ENCODE measurements around the gene TSHZ2.

TSHZ2 gene

DNA sequence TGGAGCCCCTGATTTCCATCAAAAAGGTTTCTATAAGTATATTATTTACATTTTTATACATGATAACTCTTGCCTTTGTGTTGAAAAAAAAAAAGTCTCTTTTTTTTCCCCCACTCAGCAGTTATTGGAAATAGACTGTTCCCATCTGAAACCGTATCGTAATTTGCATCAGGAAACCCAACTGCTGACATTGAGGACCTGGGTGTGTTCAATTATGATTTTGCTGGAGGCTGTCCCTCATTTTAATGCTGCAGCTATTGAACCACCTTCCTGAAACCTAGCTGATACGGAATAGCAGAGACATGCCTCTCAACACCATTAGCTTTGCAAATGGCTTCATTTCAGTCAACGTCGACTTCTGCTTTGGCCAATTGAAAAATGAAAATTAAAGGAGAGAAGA is 522.6 kb downstream of the TSHZ2 start:
- Histone ChIP-seq H3K27me3 (replicated peaks in 2 of 5; ENCODE audit: control insufficient read depth in 4 of 5, insufficient read depth in 5 of 5, low read length in 4 of 5) (peaks cover 0 to 5% (median 0%) of the 10 kb centered on the region in 5 experiments), H3K27ac (ENCODE audit: insufficient read depth in 1 of 2, low read depth in 1 of 2, low read length in 2 of 2, poor library complexity in 1 of 2, severe bottlenecking in 2 of 2) (no peak overlapping the region), H3K9me3 (ENCODE audit: control extremely low read depth in 1 of 5, control insufficient read depth in 4 of 5, insufficient read depth in 2 of 5, low read depth in 1 of 5, low read length in 4 of 5) (no peaks in the 10 kb centered on the region), H3K36me3 (ENCODE audit: control insufficient read depth in 4 of 4, insufficient read depth in 4 of 4, low read length in 3 of 4) (no peaks in the 10 kb centered on the region), H3K4me3 (ENCODE audit: control insufficient read depth in 1 of 7, extremely low read depth in 1 of 7, insufficient read depth in 4 of 7, low read depth in 2 of 7, low read length in 6 of 7) (no peak overlapping the region), H3K4me1 (ENCODE audit: control extremely low read depth in 1 of 4, control insufficient read depth in 4 of 4, insufficient read depth in 4 of 4, low read length in 3 of 4) (no peaks in the 10 kb centered on the region)
- ChIA-PET POLR2A (no interaction called here), CTCF (no interaction called here)
- 100% methylated on average over 3 of the region's 5 CpGs for WGBS (ENCODE audit: insufficient coverage)
- no peak for DNase-seq

- ChIA-PET POLR2A (no interaction called here), CTCF (no interaction called here)
- Histone ChIP-seq H3K36me3 (ENCODE audit: control insufficient read depth in 4 of 4, insufficient read depth in 4 of 4, low read length in 3 of 4) (no peaks in the 10 kb centered on the region), H3K4me3 (ENCODE audit: control insufficient read depth in 1 of 7, extremely low read depth in 1 of 7, insufficient read depth in 4 of 7, low read depth in 2 of 7, low read length in 6 of 7) (no peak overlapping the region), H3K9me3 (ENCODE audit: control extremely low read depth in 1 of 5, control insufficient read depth in 4 of 5, insufficient read depth in 2 of 5, low read depth in 1 of 5, low read length in 4 of 5) (no peaks in the 10 kb centered on the region), H3K4me1 (ENCODE audit: control extremely low read depth in 1 of 4, control insufficient read depth in 4 of 4, insufficient read depth in 4 of 4, low read length in 3 of 4) (no peaks in the 10 kb centered on the region), H3K27me3 (replicated peaks in 2 of 5; ENCODE audit: control insufficient read depth in 4 of 5, insufficient read depth in 5 of 5, low read length in 4 of 5) (peaks cover 0 to 5% (median 0%) of the 10 kb centered on the region in 5 experiments), H3K27ac (ENCODE audit: insufficient read depth in 1 of 2, low read depth in 1 of 2, low read length in 2 of 2, poor library complexity in 1 of 2, severe bottlenecking in 2 of 2) (no peak overlapping the region)
- DNase-seq, result peak in 1 of 3 donors; percentile 6
- WGBS (ENCODE audit: insufficient coverage), result 60% methylated on average over 8 of the region's 14 CpGs
Observed at GRCh38 chr20:53495398-53496092, 523.4 kb downstream of the TSHZ2 start.

DNA sequence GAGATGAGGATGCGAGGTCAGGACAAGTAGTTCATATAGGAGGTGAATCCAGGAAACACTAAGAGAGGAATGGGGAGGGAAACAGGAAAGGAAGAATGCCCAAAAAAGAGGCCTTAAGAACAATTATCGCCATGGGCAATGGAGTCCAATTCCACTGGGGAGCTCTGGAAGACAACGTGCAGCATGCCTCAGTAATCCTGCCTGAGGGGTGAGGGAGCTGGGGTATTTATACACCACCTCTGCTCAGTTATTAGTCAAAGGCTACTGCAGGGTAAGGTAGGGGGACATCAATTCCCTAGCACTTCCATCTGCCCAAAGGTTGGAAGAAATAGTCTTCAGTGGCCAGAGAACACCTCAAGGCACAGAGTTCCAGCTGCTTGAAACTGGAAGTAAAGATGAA is 525.1 kb downstream of the TSHZ2 start:
- no peak for DNase-seq
- ChIA-PET POLR2A (no interaction called here), CTCF (no interaction called here)
- 73% methylated on average over 3 of the region's 3 CpGs for WGBS (ENCODE audit: insufficient coverage)
- Histone ChIP-seq H3K9me3 (ENCODE audit: control extremely low read depth in 1 of 5, control insufficient read depth in 4 of 5, insufficient read depth in 2 of 5, low read depth in 1 of 5, low read length in 4 of 5) (no peaks in the 10 kb centered on the region), H3K4me1 (ENCODE audit: control extremely low read depth in 1 of 4, control insufficient read depth in 4 of 4, insufficient read depth in 4 of 4, low read length in 3 of 4) (no peaks in the 10 kb centered on the region), H3K27ac (ENCODE audit: insufficient read depth in 1 of 2, low read depth in 1 of 2, low read length in 2 of 2, poor library complexity in 1 of 2, severe bottlenecking in 2 of 2) (no peak overlapping the region), H3K27me3 (replicated peaks in 2 of 5; ENCODE audit: control insufficient read depth in 4 of 5, insufficient read depth in 5 of 5, low read length in 4 of 5) (peaks cover 0 to 5% (median 0%) of the 10 kb centered on the region in 5 experiments), H3K36me3 (ENCODE audit: control insufficient read depth in 4 of 4, insufficient read depth in 4 of 4, low read length in 3 of 4) (no peaks in the 10 kb centered on the region), H3K4me3 (ENCODE audit: control insufficient read depth in 1 of 7, extremely low read depth in 1 of 7, insufficient read depth in 4 of 7, low read depth in 2 of 7, low read length in 6 of 7) (no peak overlapping the region)

- POLR2A ChIA-PET, result interaction anchor here (0.6 kb wide), 1 partner anchor 1186 kb away, joined by 4 read pairs; no protein-coding TSS in a partner anchor
- no peak overlapping the region for H3K27ac ChIP-seq (ENCODE audit: insufficient read depth in 1 of 2, low read depth in 1 of 2, low read length in 2 of 2, poor library complexity in 1 of 2, severe bottlenecking in 2 of 2)
- CTCF ChIA-PET, result no interaction called here
- DNase-seq, result no peak
- no peak overlapping the region for H3K4me3 ChIP-seq (ENCODE audit: control insufficient read depth in 1 of 7, extremely low read depth in 1 of 7, insufficient read depth in 4 of 7, low read depth in 2 of 7, low read length in 6 of 7)
- no peaks in the 10 kb centered on the region for H3K4me1 ChIP-seq (ENCODE audit: control extremely low read depth in 1 of 4, control insufficient read depth in 4 of 4, insufficient read depth in 4 of 4, low read length in 3 of 4)
- 98% methylated on average over 5 of the region's 5 CpGs for WGBS (ENCODE audit: insufficient coverage)
- no peaks in the 10 kb centered on the region for H3K36me3 ChIP-seq (ENCODE audit: control insufficient read depth in 4 of 4, insufficient read depth in 4 of 4, low read length in 3 of 4)
- peaks cover 0 to 5% (median 0%) of the 10 kb centered on the region in 5 experiments for H3K27me3 ChIP-seq (replicated peaks in 2 of 5; ENCODE audit: control insufficient read depth in 4 of 5, insufficient read depth in 5 of 5, low read length in 4 of 5)
- no peaks in the 10 kb centered on the region for H3K9me3 ChIP-seq (ENCODE audit: control extremely low read depth in 1 of 5, control insufficient read depth in 4 of 5, insufficient read depth in 2 of 5, low read depth in 1 of 5, low read length in 4 of 5)
Observed at GRCh38 chr20:53498341-53498740, 526.2 kb downstream of the TSHZ2 start.

DNA sequence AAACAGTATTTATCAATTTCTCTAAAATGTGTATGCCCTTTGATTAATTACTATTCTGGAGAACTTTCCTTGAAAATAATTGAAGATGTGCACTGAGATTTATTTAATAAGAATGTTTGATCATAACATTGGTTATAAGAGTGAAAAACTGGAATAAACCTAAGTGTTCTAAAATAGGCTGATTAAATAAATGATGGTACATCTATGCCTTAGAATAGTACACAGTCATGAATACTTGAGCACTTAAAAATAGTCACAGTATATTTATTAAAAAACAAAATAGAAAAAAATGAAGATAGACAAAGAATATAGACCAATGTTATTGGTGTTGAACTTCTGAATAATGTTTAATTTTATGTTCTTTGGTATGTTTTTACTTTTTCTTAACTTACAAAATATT is 528.5 kb downstream of the TSHZ2 start:
- Histone ChIP-seq H3K9me3 (ENCODE audit: control extremely low read depth in 1 of 5, control insufficient read depth in 4 of 5, insufficient read depth in 2 of 5, low read depth in 1 of 5, low read length in 4 of 5) (no peaks in the 10 kb centered on the region), H3K36me3 (ENCODE audit: control insufficient read depth in 4 of 4, insufficient read depth in 4 of 4, low read length in 3 of 4) (no peaks in the 10 kb centered on the region), H3K27me3 (replicated peaks in 2 of 5; ENCODE audit: control insufficient read depth in 4 of 5, insufficient read depth in 5 of 5, low read length in 4 of 5) (peaks cover 0 to 5% (median 0%) of the 10 kb centered on the region in 5 experiments), H3K4me1 (ENCODE audit: control extremely low read depth in 1 of 4, control insufficient read depth in 4 of 4, insufficient read depth in 4 of 4, low read length in 3 of 4) (no peaks in the 10 kb centered on the region), H3K4me3 (ENCODE audit: control insufficient read depth in 1 of 7, extremely low read depth in 1 of 7, insufficient read depth in 4 of 7, low read depth in 2 of 7, low read length in 6 of 7) (no peak overlapping the region), H3K27ac (ENCODE audit: insufficient read depth in 1 of 2, low read depth in 1 of 2, low read length in 2 of 2, poor library complexity in 1 of 2, severe bottlenecking in 2 of 2) (no peak overlapping the region)
- POLR2A ChIA-PET, result no interaction called here
- CTCF ChIA-PET, result no interaction called here
- no peak for DNase-seq

- no peak overlapping the region for H3K4me3 ChIP-seq (ENCODE audit: control insufficient read depth in 1 of 7, extremely low read depth in 1 of 7, insufficient read depth in 4 of 7, low read depth in 2 of 7, low read length in 6 of 7)
- CTCF ChIA-PET, result no interaction called here
- H3K4me1 ChIP-seq (ENCODE audit: control extremely low read depth in 1 of 4, control insufficient read depth in 4 of 4, insufficient read depth in 4 of 4, low read length in 3 of 4), result no peaks in the 10 kb centered on the region
- POLR2A ChIA-PET, result no interaction called here
- 72% methylated on average over 4 of the region's 4 CpGs for WGBS (ENCODE audit: insufficient coverage)
- DNase-seq, result no peak
- no peaks in the 10 kb centered on the region for H3K36me3 ChIP-seq (ENCODE audit: control insufficient read depth in 4 of 4, insufficient read depth in 4 of 4, low read length in 3 of 4)
- H3K27me3 ChIP-seq (replicated peaks in 2 of 5; ENCODE audit: control insufficient read depth in 4 of 5, insufficient read depth in 5 of 5, low read length in 4 of 5), result no peaks in the 10 kb centered on the region
- no peak overlapping the region for H3K27ac ChIP-seq (ENCODE audit: insufficient read depth in 1 of 2, low read depth in 1 of 2, low read length in 2 of 2, poor library complexity in 1 of 2, severe bottlenecking in 2 of 2)
- no peaks in the 10 kb centered on the region for H3K9me3 ChIP-seq (ENCODE audit: control extremely low read depth in 1 of 5, control insufficient read depth in 4 of 5, insufficient read depth in 2 of 5, low read depth in 1 of 5, low read length in 4 of 5)
Observed at GRCh38 chr20:53502820-53503219, 530.7 kb downstream of the TSHZ2 start.

DNA sequence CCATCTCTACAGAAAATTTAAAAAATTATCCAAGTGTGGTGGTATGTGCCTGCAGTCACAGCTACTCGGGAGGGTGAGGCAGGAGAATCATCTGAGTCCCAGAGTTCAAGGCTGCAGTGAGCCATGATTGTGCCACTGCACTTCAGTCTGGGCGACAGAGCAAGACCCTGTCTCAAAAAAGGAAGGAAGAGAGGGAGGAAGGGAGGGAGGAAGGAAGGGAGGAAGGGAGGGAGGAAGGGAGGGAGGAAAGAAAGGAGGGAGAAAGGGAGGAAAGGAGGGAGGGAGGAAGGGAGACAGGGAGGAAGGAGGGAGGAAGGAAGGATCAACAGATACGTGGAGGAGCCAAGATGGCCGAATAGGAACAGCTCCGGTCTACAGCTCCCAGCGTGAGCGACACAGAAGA is 531.4 kb downstream of the TSHZ2 start:
- Histone ChIP-seq H3K4me3 (ENCODE audit: control insufficient read depth in 1 of 7, extremely low read depth in 1 of 7, insufficient read depth in 4 of 7, low read depth in 2 of 7, low read length in 6 of 7) (no peak overlapping the region), H3K27me3 (replicated peaks in 2 of 5; ENCODE audit: control insufficient read depth in 4 of 5, insufficient read depth in 5 of 5, low read length in 4 of 5) (no peaks in the 10 kb centered on the region), H3K9me3 (ENCODE audit: control extremely low read depth in 1 of 5, control insufficient read depth in 4 of 5, insufficient read depth in 2 of 5, low read depth in 1 of 5, low read length in 4 of 5) (no peaks in the 10 kb centered on the region), H3K4me1 (ENCODE audit: control extremely low read depth in 1 of 4, control insufficient read depth in 4 of 4, insufficient read depth in 4 of 4, low read length in 3 of 4) (no peaks in the 10 kb centered on the region), H3K27ac (ENCODE audit: insufficient read depth in 1 of 2, low read depth in 1 of 2, low read length in 2 of 2, poor library complexity in 1 of 2, severe bottlenecking in 2 of 2) (no peak overlapping the region), H3K36me3 (ENCODE audit: control insufficient read depth in 4 of 4, insufficient read depth in 4 of 4, low read length in 3 of 4) (no peaks in the 10 kb centered on the region)
- DNase-seq, result no peak
- POLR2A ChIA-PET, result no interaction called here
- CTCF ChIA-PET, result no interaction called here
- 92% methylated on average over 2 of the region's 7 CpGs for WGBS (ENCODE audit: insufficient coverage)
